MCF 10A (cell line): Measurements from ENCODE around the gene LRMDA. TPM values are rescaled to one million over a fixed set of nuclear protein-coding genes. Genes with fewer than 3 reads are reported as not detected.

Source experiments
- BruUV-seq: library from RNA; stranded (reverse); fragments of 400-500 nt; replicated peaks from 2 replicates; lab custom pipeline; 2021; lab: Mats Ljungman, UMichigan
- CTCF ChIA-PET: fragments of 300-600 bp; sonication (Branson Sonifier 250); formaldehyde crosslinking; extraction: SDS; loops from one replicate; lab custom pipeline; 2021; ENCODE audit warnings: antibody characterized with exemption, inconsistent platforms; lab: Yijun Ruan, JAX
- POLR2A ChIA-PET: fragments of 300-600, 350-650 bp; sonication (Branson Sonifier 250); formaldehyde crosslinking; extraction: SDS; loops from one replicate; lab custom pipeline; 2020; ENCODE audit warnings: antibody characterized with exemption, inconsistent platforms; lab: Yijun Ruan, JAX
- DNase-seq: peaks from one replicate; pipeline ENCODE4 v3.0.0-alpha.2; 2018; ENCODE audit not compliant: unreplicated experiment
- H3K27ac Mint-ChIP-seq: one replicate; pipeline ENCODE4 v1.8.0; 2022; ENCODE audit warnings: mild to moderate bottlenecking, low read depth, mixed read lengths; ENCODE audit not compliant: unreplicated experiment
- H3K27me3 Mint-ChIP-seq: one replicate; pipeline ENCODE4 v1.8.0; 2022; ENCODE audit warnings: mixed read lengths; ENCODE audit not compliant: insufficient read depth, unreplicated experiment
- H3K36me3 Mint-ChIP-seq: one replicate; pipeline ENCODE4 v1.8.0; 2022; ENCODE audit warnings: mild to moderate bottlenecking, moderate library complexity, mixed read lengths; ENCODE audit not compliant: insufficient read depth, unreplicated experiment
- H3K4me1 Mint-ChIP-seq: one replicate; pipeline ENCODE4 v1.8.0; 2022; ENCODE audit warnings: mixed read lengths; ENCODE audit not compliant: insufficient read depth, unreplicated experiment
- H3K4me3 Mint-ChIP-seq: one replicate; pipeline ENCODE4 v1.8.0; 2022; ENCODE audit warnings: mild to moderate bottlenecking, moderate library complexity, mixed read lengths; ENCODE audit not compliant: unreplicated experiment
- H3K9me3 Mint-ChIP-seq: one replicate; pipeline ENCODE4 v1.8.0; 2022; ENCODE audit warnings: mixed read lengths; ENCODE audit not compliant: unreplicated experiment
- intact Hi-C: fragments of 100-400 bp; cut with micrococcal nuclease; formaldehyde crosslinking; loops from 2 replicates; pipeline ENCODE4 v1.14.1; 2022
- total RNA-seq: library from RNA; stranded (reverse); gene quantifications from 2 replicates; pipeline ENCODE4 v1.2.3, GENCODE V29; 2022
- TF ChIP-seq, protein P1 (sequence below): fragments of 200-600 bp; IDR thresholded peaks from one replicate; pipeline ENCODE4 v1.8.0; 2022; ENCODE audit warnings: antibody characterized with exemption, mild to moderate bottlenecking; ENCODE audit not compliant: unreplicated experiment

Gene LRMDA
- total RNA-seq, 1 experiment from 2014 or later = not detected

DNA sequence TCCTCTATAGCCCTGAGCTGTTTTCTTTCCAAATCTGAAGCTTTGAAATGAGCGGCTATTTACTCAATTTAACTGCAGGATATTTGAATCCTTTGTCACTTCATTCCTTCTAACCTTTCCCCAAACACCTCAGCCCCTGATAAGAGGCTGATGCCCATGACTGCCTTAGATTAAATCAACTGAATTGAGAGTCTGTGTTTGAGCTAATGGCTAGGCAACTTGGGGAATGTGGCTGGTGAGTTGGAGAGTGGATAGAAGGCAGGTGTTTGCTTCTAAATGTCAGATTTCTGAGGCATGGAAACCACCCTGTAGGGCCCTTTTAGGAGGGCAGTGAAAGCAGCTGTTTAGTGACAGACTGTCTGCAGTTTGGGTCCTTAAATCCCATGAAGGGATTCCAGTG lies 759.9 kb downstream of the LRMDA start:
- no peak overlapping the region for H3K4me3 Mint-ChIP-seq
- no peak overlapping the region for H3K27ac Mint-ChIP-seq
- ChIA-PET CTCF (interaction anchor here (0.5 to 0.6 kb wide), 3 partner anchors 41 to 556 kb away, joined by 3 read pairs; no protein-coding TSS in a partner anchor), POLR2A (no interaction called here)
- H3K9me3 Mint-ChIP-seq = no peaks in the 10 kb centered on the region
- no peaks in the 10 kb centered on the region for H3K27me3 Mint-ChIP-seq
- TF ChIP-seq, protein P1, sequence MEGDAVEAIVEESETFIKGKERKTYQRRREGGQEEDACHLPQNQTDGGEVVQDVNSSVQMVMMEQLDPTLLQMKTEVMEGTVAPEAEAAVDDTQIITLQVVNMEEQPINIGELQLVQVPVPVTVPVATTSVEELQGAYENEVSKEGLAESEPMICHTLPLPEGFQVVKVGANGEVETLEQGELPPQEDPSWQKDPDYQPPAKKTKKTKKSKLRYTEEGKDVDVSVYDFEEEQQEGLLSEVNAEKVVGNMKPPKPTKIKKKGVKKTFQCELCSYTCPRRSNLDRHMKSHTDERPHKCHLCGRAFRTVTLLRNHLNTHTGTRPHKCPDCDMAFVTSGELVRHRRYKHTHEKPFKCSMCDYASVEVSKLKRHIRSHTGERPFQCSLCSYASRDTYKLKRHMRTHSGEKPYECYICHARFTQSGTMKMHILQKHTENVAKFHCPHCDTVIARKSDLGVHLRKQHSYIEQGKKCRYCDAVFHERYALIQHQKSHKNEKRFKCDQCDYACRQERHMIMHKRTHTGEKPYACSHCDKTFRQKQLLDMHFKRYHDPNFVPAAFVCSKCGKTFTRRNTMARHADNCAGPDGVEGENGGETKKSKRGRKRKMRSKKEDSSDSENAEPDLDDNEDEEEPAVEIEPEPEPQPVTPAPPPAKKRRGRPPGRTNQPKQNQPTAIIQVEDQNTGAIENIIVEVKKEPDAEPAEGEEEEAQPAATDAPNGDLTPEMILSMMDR = no peak
- no peak for DNase-seq
- no peaks in the 10 kb centered on the region for H3K36me3 Mint-ChIP-seq
- H3K4me1 Mint-ChIP-seq = no peaks in the 10 kb centered on the region
- no TSS peak for BruUV-seq
- intact Hi-C loops = no loop called here

DNA sequence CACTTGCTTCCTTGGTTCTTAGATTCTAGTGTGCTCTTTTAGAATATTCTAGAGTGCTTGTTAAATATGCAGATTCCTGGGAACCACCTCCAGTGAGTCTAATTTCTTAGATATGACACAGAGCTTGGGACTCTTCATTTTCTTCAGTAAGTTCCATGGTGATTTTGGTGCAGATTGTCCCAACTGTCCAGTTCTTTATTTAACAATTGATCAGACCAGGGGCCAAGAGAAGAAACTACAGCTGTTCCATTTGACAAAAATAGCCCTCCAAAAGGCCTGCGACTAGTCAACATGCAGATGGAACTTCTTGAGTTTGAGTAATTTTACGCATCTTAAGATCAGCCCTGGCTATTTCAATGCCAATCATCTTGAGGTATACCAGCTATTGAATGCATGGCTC lies 760.7 kb downstream of the LRMDA start:
- DNase-seq = no peak
- Mint-ChIP-seq H3K9me3 (no peaks in the 10 kb centered on the region), H3K36me3 (no peaks in the 10 kb centered on the region), H3K4me3 (no peak overlapping the region), H3K4me1 (no peaks in the 10 kb centered on the region), H3K27ac (no peak overlapping the region), H3K27me3 (no peaks in the 10 kb centered on the region)
- intact Hi-C loops = no loop called here
- TF ChIP-seq, protein P1 = no peak
- CTCF ChIA-PET = interaction anchor here (0.5 kb wide), 1 partner anchor 40 kb away, joined by 3 read pairs; no protein-coding TSS in a partner anchor
- POLR2A ChIA-PET = no interaction called here
- BruUV-seq = no TSS peak

DNA sequence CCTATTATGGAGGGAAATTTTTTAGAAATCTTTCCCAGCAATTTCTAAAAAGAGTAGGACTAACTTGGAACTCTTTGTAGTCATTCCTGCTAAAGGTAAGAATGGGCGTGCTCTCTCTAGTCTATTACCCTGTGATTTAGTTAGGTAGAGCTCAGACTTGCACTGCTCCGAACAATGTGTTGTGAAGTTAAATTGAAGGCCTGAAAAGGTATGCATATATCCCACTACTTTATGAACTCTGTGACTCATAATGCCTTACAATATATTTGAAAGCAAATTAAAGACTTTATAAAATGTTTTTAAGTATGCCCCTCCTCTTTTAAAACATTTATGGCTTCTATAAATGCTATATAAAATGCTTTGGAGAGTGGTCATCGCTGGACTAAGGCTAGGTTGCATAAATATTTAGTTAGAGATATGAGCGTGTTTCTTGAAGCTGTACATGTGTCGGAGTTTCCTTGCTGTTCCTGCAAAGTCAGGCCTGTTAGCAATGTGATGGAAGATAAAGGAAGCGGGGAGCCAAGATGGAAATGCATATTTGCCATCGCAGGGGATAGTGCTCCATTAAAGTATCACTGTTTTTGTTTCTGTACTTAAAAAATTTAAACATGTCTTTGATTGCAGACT lies 761.4 kb downstream of the LRMDA start:
- ChIA-PET POLR2A (interaction anchor here (0.6 to 0.7 kb wide), 2 partner anchors 25 to 61 kb away, joined by 3 to 5 read pairs; no protein-coding TSS in a partner anchor), CTCF (no interaction called here)
- intact Hi-C loops = no loop called here
- TF ChIP-seq, protein P1 = no peak
- no peaks in the 10 kb centered on the region for H3K36me3 Mint-ChIP-seq
- no peaks in the 10 kb centered on the region for H3K4me1 Mint-ChIP-seq
- H3K9me3 Mint-ChIP-seq = no peaks in the 10 kb centered on the region
- no peak for DNase-seq
- no peaks in the 10 kb centered on the region for H3K27me3 Mint-ChIP-seq
- no peak overlapping the region for H3K27ac Mint-ChIP-seq
- no peak overlapping the region for H3K4me3 Mint-ChIP-seq
- BruUV-seq = no TSS peak

DNA sequence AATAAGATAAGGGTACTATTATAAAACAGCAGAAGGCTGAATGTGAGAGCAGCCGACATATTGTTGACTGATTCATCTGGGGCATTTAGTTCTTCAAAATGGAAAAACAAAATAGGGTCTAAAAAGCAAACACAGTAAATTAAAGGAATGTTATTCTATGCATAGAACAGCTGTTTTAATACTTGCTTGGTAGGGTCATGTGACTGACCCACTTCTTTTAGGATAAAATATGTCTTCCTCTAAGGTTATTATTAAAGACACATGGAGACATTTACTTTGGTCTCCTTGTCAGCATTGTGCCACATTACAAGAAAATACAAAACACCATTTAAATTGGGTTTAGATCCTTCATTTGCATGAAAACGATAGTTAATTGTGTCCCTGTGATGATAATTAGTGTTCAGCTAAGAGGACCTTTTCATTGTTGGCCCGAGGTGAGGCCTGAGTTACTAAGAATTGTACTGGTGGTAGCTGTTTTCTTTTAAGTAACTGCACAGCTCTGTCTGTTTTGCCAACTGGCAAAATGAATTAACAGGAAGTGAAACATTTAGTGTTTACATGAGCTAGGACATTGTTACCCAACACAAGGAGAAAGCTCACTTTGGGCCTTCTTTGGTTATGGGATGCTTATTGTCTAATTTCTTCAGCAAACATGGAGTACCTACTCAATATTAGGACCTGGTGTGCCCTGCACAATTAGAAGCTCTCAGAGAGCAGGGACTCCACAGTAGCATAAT lies 764.4 kb downstream of the LRMDA start:
- ChIA-PET POLR2A (no interaction called here), CTCF (no interaction called here)
- Mint-ChIP-seq H3K27me3 (no peaks in the 10 kb centered on the region), H3K27ac (no peak overlapping the region), H3K4me1 (no peaks in the 10 kb centered on the region), H3K4me3 (no peak overlapping the region), H3K36me3 (no peaks in the 10 kb centered on the region), H3K9me3 (no peaks in the 10 kb centered on the region)
- intact Hi-C loops = no loop called here
- peak; percentile 3 for DNase-seq
- TF ChIP-seq, protein P1 = no peak
- BruUV-seq = no TSS peak
